Measurements from ENCODE around the gene KRTAP21-2. TPM values are rescaled to one million over a fixed set of nuclear protein-coding genes. Genes with fewer than 3 reads are reported as not detected.

Gene KRTAP21-2
- not detected in 2 replicates for total RNA-seq

GRCh38 chr21:30747159-30747558 lies at the start of gene KRTAP21-2:
KRTAP21-2 (minus strand) TSS chr21:30747259; CDS start chr21:30747202, 57 bp downstream.
- Histone ChIP-seq H3K27me3 (ENCODE audit: control insufficient read depth, insufficient read depth, low read length) (no peaks in the 10 kb centered on the region), H3K36me3 (ENCODE audit: control insufficient read depth, insufficient read depth, low read length) (no peaks in the 10 kb centered on the region), H3K4me3 (ENCODE audit: low read depth, low read length) (no peak within 1 kb of the TSS)
- FAIRE-seq = no peak
- DNase-seq (ENCODE audit: low read depth) = no peak
- TF ChIP-seq CTCF (IDR thresholded peaks at IDR 0.05; ENCODE audit: insufficient read depth, low read length, severe bottlenecking) = no peak

- TF ChIP-seq CTCF (IDR thresholded peaks at IDR 0.05; ENCODE audit: insufficient read depth, low read length, severe bottlenecking) = no peak
- Histone ChIP-seq H3K4me3 (ENCODE audit: low read depth, low read length) (no peak overlapping the region), H3K27me3 (ENCODE audit: control insufficient read depth, insufficient read depth, low read length) (no peaks in the 10 kb centered on the region), H3K36me3 (ENCODE audit: control insufficient read depth, insufficient read depth, low read length) (no peaks in the 10 kb centered on the region)
- FAIRE-seq (no peak), DNase-seq (ENCODE audit: low read depth) (no peak)
Measured at GRCh38 chr21:30793581-30794314, 46.7 kb upstream of the KRTAP21-2 start.

- FAIRE-seq (no peak), DNase-seq (ENCODE audit: low read depth) (no peak)
- Histone ChIP-seq H3K27me3 (ENCODE audit: control insufficient read depth, insufficient read depth, low read length) (no peaks in the 10 kb centered on the region), H3K4me3 (ENCODE audit: low read depth, low read length) (no peak overlapping the region), H3K36me3 (ENCODE audit: control insufficient read depth, insufficient read depth, low read length) (no peaks in the 10 kb centered on the region)
- TF ChIP-seq CTCF (IDR thresholded peaks at IDR 0.05; ENCODE audit: insufficient read depth, low read length, severe bottlenecking) = no peak
Measured at GRCh38 chr21:30779249-30779648, 32.2 kb upstream of the KRTAP21-2 start.

GRCh38 chr21:30769724-30770431 lies 22.8 kb upstream of the KRTAP21-2 start:
- H3K4me3 ChIP-seq (ENCODE audit: low read depth, low read length) = no peak overlapping the region
- no peak for DNase-seq (ENCODE audit: low read depth)
- H3K36me3 ChIP-seq (ENCODE audit: control insufficient read depth, insufficient read depth, low read length) = no peaks in the 10 kb centered on the region
- H3K27me3 ChIP-seq (ENCODE audit: control insufficient read depth, insufficient read depth, low read length) = no peaks in the 10 kb centered on the region
- no peak for TF ChIP-seq CTCF (IDR thresholded peaks at IDR 0.05; ENCODE audit: insufficient read depth, low read length, severe bottlenecking)
- FAIRE-seq = no peak

- H3K27me3 ChIP-seq (ENCODE audit: control insufficient read depth, insufficient read depth, low read length) = no peaks in the 10 kb centered on the region
- no peak for DNase-seq (ENCODE audit: low read depth)
- no peaks in the 10 kb centered on the region for H3K36me3 ChIP-seq (ENCODE audit: control insufficient read depth, insufficient read depth, low read length)
- no peak overlapping the region for H3K4me3 ChIP-seq (ENCODE audit: low read depth, low read length)
- no peak for FAIRE-seq
- TF ChIP-seq CTCF (IDR thresholded peaks at IDR 0.05; ENCODE audit: insufficient read depth, low read length, severe bottlenecking) = no peak
Measured at GRCh38 chr21:30760776-30761175, 13.7 kb upstream of the KRTAP21-2 start.

Data from bronchial epithelial cell (primary cell).